ENCODE measurements around the gene PSMC5. TPM values are rescaled to one million over a fixed set of nuclear protein-coding genes. Genes with fewer than 3 reads are reported as not detected.

The PSMC5 gene
- total RNA-seq, 1 experiment from 2014 or later: 183 TPM

DNA sequence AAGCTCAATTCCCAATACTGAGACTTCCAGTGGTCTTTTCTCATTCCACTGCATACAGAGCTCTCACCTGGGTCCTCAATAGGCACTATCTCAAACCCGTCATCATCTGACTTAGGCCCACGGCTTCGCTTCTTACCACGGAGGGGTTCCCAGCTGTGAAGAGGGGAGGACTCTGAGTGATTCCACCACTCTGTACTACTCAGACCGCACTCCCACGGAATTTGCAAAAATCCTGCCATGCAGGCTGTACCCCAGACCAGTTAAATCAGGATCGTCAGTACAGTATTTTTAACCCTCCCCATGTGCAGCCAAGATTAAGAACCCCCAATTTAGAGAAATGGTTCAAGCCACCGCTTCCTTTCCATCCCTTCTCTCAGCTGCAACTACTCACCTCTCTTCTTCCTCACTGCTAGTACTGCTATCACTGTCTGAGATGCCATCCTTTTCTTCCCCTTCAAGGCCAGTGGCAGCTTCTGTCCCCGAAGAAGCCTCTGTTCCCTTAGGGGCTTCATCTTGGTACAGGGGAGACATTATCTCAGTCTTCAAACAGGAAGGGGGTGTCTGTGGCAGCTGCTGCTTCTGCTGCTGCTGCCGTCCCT, 6.2 kb upstream of the PSMC5 start:
- Histone ChIP-seq H2BK20ac (ENCODE audit: low read depth, low read length, poor library complexity, severe bottlenecking) (no peak overlapping the region), H4K20me1 (ENCODE audit: control insufficient read depth, insufficient read depth, insufficient read length) (no peaks in the 10 kb centered on the region), H3K27ac (ENCODE audit: insufficient read length, low read depth, low read length) (no peak overlapping the region), H2AFZ (ENCODE audit: low read length) (no peak overlapping the region), H3K4me1 (ENCODE audit: insufficient read depth, low read length) (no peaks in the 10 kb centered on the region), H3K14ac (ENCODE audit: insufficient read depth, low read length) (no peak overlapping the region), H4K91ac (ENCODE audit: insufficient read length, low read depth, low read length) (no peak overlapping the region), H2BK12ac (ENCODE audit: insufficient read length, low read depth, low read length) (no peak overlapping the region), H3K23ac (ENCODE audit: insufficient read length, low read depth, low read length) (no peak overlapping the region), H3K79me2 (ENCODE audit: insufficient read depth, low read length) (no peaks in the 10 kb centered on the region), H3K9ac (ENCODE audit: extremely low read depth, insufficient read length, low read length) (no peak overlapping the region), H2BK15ac (ENCODE audit: low read depth, low read length) (no peak overlapping the region), H3T11ph (ENCODE audit: low read length) (no peak overlapping the region), H3K18ac (ENCODE audit: insufficient read length, low read depth, low read length) (no peak overlapping the region), H3K4ac (ENCODE audit: low read depth, low read length) (no peak overlapping the region), H3K56ac (ENCODE audit: insufficient read length, low read depth, low read length) (no peak overlapping the region), H3K9me3 (ENCODE audit: control insufficient read depth, low read depth, low read length) (no peaks in the 10 kb centered on the region), H4K5ac (ENCODE audit: insufficient read length, low read depth, low read length) (no peak overlapping the region), H2BK5ac (ENCODE audit: insufficient read length, low read length) (no peak overlapping the region), H3K27me3 (ENCODE audit: insufficient read depth, low read length) (no peaks in the 10 kb centered on the region), H2AK5ac (ENCODE audit: insufficient read length, low read length) (no peak overlapping the region), H4K8ac (replicated peaks; ENCODE audit: insufficient read length, low read depth, low read length) (no peak overlapping the region), H2BK120ac (ENCODE audit: low read depth, low read length, poor library complexity, severe bottlenecking) (no peak overlapping the region), H3K79me1 (ENCODE audit: insufficient read depth, low read depth, low read length, poor library complexity, severe bottlenecking) (no peaks in the 10 kb centered on the region), H3K23me2 (ENCODE audit: insufficient read length, low read depth, low read length, poor library complexity, severe bottlenecking) (no peaks in the 10 kb centered on the region), H3K4me2 (ENCODE audit: insufficient read depth, insufficient read length, low read length) (no peak overlapping the region)
- no peak for DNase-seq
- H3K4me1 Mint-ChIP-seq: peaks cover 4% of the 10 kb centered on the region in 2 experiments
- no peak overlapping the region for H3K4me3 Mint-ChIP-seq
- TF ChIP-seq CTCF (conservative IDR thresholded peaks at IDR 0.05): no peak
- H3K9me3 Mint-ChIP-seq: no peaks in the 10 kb centered on the region
- H3K27ac Mint-ChIP-seq: peak overlapping the region in 1 of 3 experiments; percentile 22; a peak in 1 of 7 replicates
- no peaks in the 10 kb centered on the region; the same call in 1 of the 2 replicates for H3K27me3 Mint-ChIP-seq (ENCODE audit: low read depth)
- peaks cover 63 to 100% (median 96%) of the 10 kb centered on the region in 3 experiments for H3K36me3 Mint-ChIP-seq (ENCODE audit: insufficient read depth in 1 of 3, low read depth in 3 of 3)
- WGBS (ENCODE audit: extremely low coverage, insufficient read length, low lambda C conversion rate): no CpG with 5 or more reads among the region's 10 CpGs

Data from H9 (cell line).